Caco-2 (cell line): Measurements from ENCODE around the gene PLCB1. TPM values are rescaled to one million over a fixed set of nuclear protein-coding genes. Genes with fewer than 3 reads are reported as not detected.

ENCODE experiments used
- BruUV-seq: library from RNA; stranded (reverse); fragments of 400-500 nt; replicated peaks from 2 replicates; lab custom pipeline; 2021; lab: Mats Ljungman, UMichigan
- CTCF ChIA-PET: fragments of 300-600 bp; sonication (Branson Sonifier 250); formaldehyde crosslinking; loops from one replicate; lab custom pipeline; 2022; ENCODE audit warnings: antibody characterized with exemption; lab: Charles Lee
- POLR2A ChIA-PET: fragments of 300-600 bp; sonication (Branson Sonifier 250); formaldehyde crosslinking; loops from one replicate; lab custom pipeline; 2022; ENCODE audit warnings: antibody characterized with exemption; lab: Charles Lee
- DNase-seq, 2 experiments: peaks; one replicate each; pipeline versions ENCODE4 v3.0.0 to v3.0.0-alpha.2; 2020 to 2022
- H3K27me3 ChIP-seq: replicated peaks from 2 replicates; pipeline ENCODE4 v1.6.0; 2011; ENCODE audit warnings: low read length; ENCODE audit not compliant: control insufficient read depth, insufficient read depth
- H3K36me3 ChIP-seq: 2 replicates; pipeline ENCODE4 v1.5.1; 2011; ENCODE audit warnings: low read length; ENCODE audit not compliant: control insufficient read depth, insufficient read depth
- H3K4me1 ChIP-seq: fragments of 250-450 bp; sonication (Bioruptor Pico); 2 replicates; pipeline ENCODE4 v1.5.1; 2020; ENCODE audit warnings: mild to moderate bottlenecking
- H3K4me3 ChIP-seq: 2 replicates; pipeline ENCODE4 v1.5.1; 2011; ENCODE audit warnings: low read depth, mild to moderate bottlenecking, control low read depth, low read length
- H3K9me3 ChIP-seq: fragments of 250-450 bp; sonication (Bioruptor Pico); 2 replicates; pipeline ENCODE4 v1.5.1; 2020; ENCODE audit warnings: mild to moderate bottlenecking, moderate library complexity
- H3K27ac Mint-ChIP-seq: one replicate; pipeline ENCODE4 v1.8.0; 2022; ENCODE audit warnings: mixed read lengths; ENCODE audit not compliant: unreplicated experiment
- H3K27me3 Mint-ChIP-seq: one replicate; pipeline ENCODE4 v1.8.0; 2022; ENCODE audit warnings: mixed read lengths; ENCODE audit not compliant: insufficient read depth, unreplicated experiment
- H3K36me3 Mint-ChIP-seq: one replicate; pipeline ENCODE4 v1.8.0; 2022; ENCODE audit warnings: mild to moderate bottlenecking, mixed read lengths; ENCODE audit not compliant: insufficient read depth, unreplicated experiment
- H3K4me1 Mint-ChIP-seq: one replicate; pipeline ENCODE4 v1.8.0; 2022; ENCODE audit warnings: low read depth, mixed read lengths; ENCODE audit not compliant: unreplicated experiment
- H3K4me3 Mint-ChIP-seq: one replicate; pipeline ENCODE4 v1.8.0; 2022; ENCODE audit warnings: mild to moderate bottlenecking, moderate library complexity, mixed read lengths; ENCODE audit not compliant: unreplicated experiment
- H3K9me3 Mint-ChIP-seq: one replicate; pipeline ENCODE4 v1.8.0; 2022; ENCODE audit warnings: mixed read lengths; ENCODE audit not compliant: unreplicated experiment
- intact Hi-C: fragments of 100-400 bp; cut with micrococcal nuclease; formaldehyde crosslinking; loops from one replicate; pipeline ENCODE4 v1.10.0; 2022; ENCODE audit not compliant: unreplicated experiment
- total RNA-seq: library from RNA; stranded (reverse); gene quantifications from 2 replicates; pipeline ENCODE4 v1.2.3, GENCODE V29; 2022
- TF ChIP-seq, protein P1 (sequence below), 2 experiments: fragments of 200-600 bp in 1 of 2; IDR thresholded peaks; 1 replicate in 1 of 2; 2 replicates in 1 of 2; pipeline versions ENCODE4 v1.5.1 to v1.8.0; 2011 to 2022; ENCODE audit warnings: antibody characterized with exemption in 1 of 2, control low read depth in 1 of 2, inconsistent platforms in 1 of 2, low read depth in 1 of 2, low read length in 1 of 2, mild to moderate bottlenecking in 1 of 2, moderate library complexity in 1 of 2; ENCODE audit not compliant: insufficient read depth in 1 of 2, severe bottlenecking in 1 of 2, unreplicated experiment in 1 of 2

The PLCB1 gene
- total RNA-seq, 1 experiment from 2014 or later, result 105 TPM

DNA sequence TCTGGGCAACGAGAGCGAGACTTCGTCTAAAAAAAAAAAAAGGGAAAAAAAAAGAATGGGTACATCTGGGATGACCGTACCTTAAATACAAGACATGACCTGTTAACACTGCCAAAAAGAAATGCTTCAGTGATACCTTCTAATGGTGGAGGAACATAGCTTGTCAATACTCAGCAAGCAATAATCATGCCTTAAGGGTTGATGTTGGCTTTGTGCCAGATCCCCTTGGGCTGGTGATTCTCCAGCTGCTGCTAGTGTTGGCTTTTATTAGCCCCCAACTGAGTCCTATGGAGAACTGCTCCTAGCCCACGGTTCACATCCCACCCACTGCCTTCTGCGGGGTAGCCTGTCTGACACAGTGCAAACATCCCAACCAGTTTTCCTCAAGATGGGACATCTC is 134.9 kb downstream of the PLCB1 start:
- H3K4me1 ChIP-seq, result no peaks in the 10 kb centered on the region
- no peaks in the 10 kb centered on the region for H3K4me1 Mint-ChIP-seq
- peaks cover 3% of the 10 kb centered on the region; the same call in 1 of the 2 replicates for H3K36me3 ChIP-seq
- H3K27me3 Mint-ChIP-seq, result no peaks in the 10 kb centered on the region
- intact Hi-C loops, result no loop called here
- H3K27ac Mint-ChIP-seq, result no peak overlapping the region
- no TSS peak for BruUV-seq
- no peaks in the 10 kb centered on the region for H3K9me3 ChIP-seq
- no peak for DNase-seq
- no peaks in the 10 kb centered on the region for H3K27me3 ChIP-seq
- ChIA-PET CTCF (no interaction called here), POLR2A (no interaction called here)
- peaks cover 20% of the 10 kb centered on the region for H3K36me3 Mint-ChIP-seq
- H3K4me3 ChIP-seq, result no peak overlapping the region
- no peaks in the 10 kb centered on the region for H3K9me3 Mint-ChIP-seq
- TF ChIP-seq, protein P1, sequence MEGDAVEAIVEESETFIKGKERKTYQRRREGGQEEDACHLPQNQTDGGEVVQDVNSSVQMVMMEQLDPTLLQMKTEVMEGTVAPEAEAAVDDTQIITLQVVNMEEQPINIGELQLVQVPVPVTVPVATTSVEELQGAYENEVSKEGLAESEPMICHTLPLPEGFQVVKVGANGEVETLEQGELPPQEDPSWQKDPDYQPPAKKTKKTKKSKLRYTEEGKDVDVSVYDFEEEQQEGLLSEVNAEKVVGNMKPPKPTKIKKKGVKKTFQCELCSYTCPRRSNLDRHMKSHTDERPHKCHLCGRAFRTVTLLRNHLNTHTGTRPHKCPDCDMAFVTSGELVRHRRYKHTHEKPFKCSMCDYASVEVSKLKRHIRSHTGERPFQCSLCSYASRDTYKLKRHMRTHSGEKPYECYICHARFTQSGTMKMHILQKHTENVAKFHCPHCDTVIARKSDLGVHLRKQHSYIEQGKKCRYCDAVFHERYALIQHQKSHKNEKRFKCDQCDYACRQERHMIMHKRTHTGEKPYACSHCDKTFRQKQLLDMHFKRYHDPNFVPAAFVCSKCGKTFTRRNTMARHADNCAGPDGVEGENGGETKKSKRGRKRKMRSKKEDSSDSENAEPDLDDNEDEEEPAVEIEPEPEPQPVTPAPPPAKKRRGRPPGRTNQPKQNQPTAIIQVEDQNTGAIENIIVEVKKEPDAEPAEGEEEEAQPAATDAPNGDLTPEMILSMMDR (IDR thresholded peaks at IDR 0.05; ENCODE audit: insufficient read depth in 1 of 2, low read depth in 1 of 2, low read length in 1 of 2, severe bottlenecking in 1 of 2, unreplicated experiment in 1 of 2), result no peak
- H3K4me3 Mint-ChIP-seq, result no peak overlapping the region

DNA sequence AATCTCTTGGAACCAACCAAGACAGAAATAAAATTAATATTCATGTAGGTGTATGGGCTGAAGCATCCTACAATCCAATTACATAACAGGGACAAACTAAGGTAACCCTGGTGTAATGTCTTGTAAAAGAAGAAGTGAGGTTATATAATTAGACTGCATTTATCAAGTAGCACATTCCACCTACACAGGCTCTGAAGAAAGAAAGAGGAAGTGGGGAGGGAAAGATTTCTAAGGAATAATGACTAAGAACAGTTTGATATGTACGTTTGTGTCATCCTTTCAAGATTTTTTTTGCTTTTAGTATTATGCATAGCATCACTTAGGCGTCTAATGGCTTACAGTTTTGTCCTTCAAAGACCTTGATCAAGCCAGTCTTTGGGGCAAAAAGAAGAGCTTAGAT is 139.7 kb downstream of the PLCB1 start:
- no peaks in the 10 kb centered on the region for H3K27me3 Mint-ChIP-seq
- CTCF ChIA-PET, result no interaction called here
- POLR2A ChIA-PET, result interaction anchor here (0.7 kb wide), 1 partner anchor 127 kb away, joined by 3 read pairs; no protein-coding TSS in a partner anchor

DNA sequence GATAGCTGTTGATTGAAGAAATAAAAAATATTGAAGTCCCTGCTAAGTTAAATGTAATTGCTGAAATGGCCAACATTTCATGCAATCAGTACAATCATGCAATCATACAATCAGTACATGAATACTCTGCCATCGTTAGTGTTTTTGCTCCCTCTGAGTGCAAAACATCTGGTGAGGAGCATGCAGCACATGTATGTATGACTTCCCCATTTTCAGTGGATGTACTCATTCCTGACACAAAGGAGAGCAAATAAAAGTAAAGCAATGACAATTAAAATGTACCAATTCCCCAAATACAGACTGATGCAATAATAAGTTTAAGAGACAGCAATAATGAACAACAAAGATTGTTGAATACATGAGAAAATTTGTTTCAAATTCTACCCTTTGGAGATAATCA is 140.7 kb downstream of the PLCB1 start:
- Mint-ChIP-seq H3K4me3 (no peak overlapping the region), H3K27ac (no peak overlapping the region), H3K27me3 (no peaks in the 10 kb centered on the region), H3K9me3 (no peaks in the 10 kb centered on the region), H3K4me1 (no peaks in the 10 kb centered on the region), H3K36me3 (peaks cover 5% of the 10 kb centered on the region)
- Histone ChIP-seq H3K27me3 (no peaks in the 10 kb centered on the region), H3K4me1 (no peaks in the 10 kb centered on the region), H3K36me3 (no peaks in the 10 kb centered on the region), H3K4me3 (no peak overlapping the region), H3K9me3 (no peaks in the 10 kb centered on the region)
- no TSS peak for BruUV-seq
- ChIA-PET CTCF (no interaction called here), POLR2A (no interaction called here)
- intact Hi-C loops, result no loop called here
- TF ChIP-seq, protein P1 (IDR thresholded peaks at IDR 0.05; ENCODE audit: insufficient read depth in 1 of 2, low read depth in 1 of 2, low read length in 1 of 2, severe bottlenecking in 1 of 2, unreplicated experiment in 1 of 2), result no peak
- no peak for DNase-seq

More for the DNA sequence above, 139.7 kb downstream of the PLCB1 start:
- Histone ChIP-seq H3K9me3 (no peaks in the 10 kb centered on the region), H3K4me1 (no peaks in the 10 kb centered on the region), H3K4me3 (no peak overlapping the region), H3K36me3 (peaks cover 3% of the 10 kb centered on the region; the same call in 1 of the 2 replicates), H3K27me3 (no peaks in the 10 kb centered on the region)
- TF ChIP-seq, protein P1 (IDR thresholded peaks at IDR 0.05; ENCODE audit: insufficient read depth in 1 of 2, low read depth in 1 of 2, low read length in 1 of 2, severe bottlenecking in 1 of 2, unreplicated experiment in 1 of 2), result no peak
- no TSS peak for BruUV-seq
- no peaks in the 10 kb centered on the region for H3K9me3 Mint-ChIP-seq
- no peak overlapping the region for H3K27ac Mint-ChIP-seq
- no peak overlapping the region for H3K4me3 Mint-ChIP-seq
- no peaks in the 10 kb centered on the region for H3K4me1 Mint-ChIP-seq
- DNase-seq, result no peak
- H3K36me3 Mint-ChIP-seq, result peaks cover 12% of the 10 kb centered on the region
- intact Hi-C loops, result no loop called here
